ENCODE results near the gene LYZL2.
"Not testable (repeated sequence)": the region's sequence is repeated elsewhere in the genome, so short reads cannot be mapped to it uniquely, and the experiment has no call there.

LYZL2 gene

DNA sequence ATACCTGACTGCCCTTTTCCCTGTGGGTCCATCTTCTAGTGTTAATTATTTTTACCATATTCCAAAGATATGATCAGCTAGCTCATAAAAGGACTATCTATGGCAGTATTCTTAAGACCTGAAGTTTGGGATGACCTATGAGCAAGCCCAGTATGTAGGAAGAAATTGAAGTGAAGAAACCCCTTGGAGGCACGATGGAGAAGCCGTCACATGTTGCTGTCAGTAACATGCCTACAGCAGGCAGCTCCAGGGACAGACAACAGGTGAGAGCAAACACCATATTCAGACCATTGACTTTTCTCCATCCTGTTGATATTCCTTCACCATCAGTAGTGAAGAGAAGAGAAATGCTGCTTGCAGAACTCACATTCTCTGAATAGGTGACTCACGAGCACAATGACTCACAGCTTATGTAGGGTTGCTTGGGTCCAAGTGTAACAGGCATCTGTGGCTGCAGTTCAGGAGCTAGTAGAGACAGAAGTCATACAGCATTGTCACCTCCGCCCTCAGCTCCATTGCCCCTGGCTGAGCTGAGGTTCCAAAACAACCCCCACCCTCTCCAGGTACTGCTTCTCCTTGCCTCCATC lies 8.4 kb upstream of the LYZL2 start:
- no peak for DNase-seq

DNA sequence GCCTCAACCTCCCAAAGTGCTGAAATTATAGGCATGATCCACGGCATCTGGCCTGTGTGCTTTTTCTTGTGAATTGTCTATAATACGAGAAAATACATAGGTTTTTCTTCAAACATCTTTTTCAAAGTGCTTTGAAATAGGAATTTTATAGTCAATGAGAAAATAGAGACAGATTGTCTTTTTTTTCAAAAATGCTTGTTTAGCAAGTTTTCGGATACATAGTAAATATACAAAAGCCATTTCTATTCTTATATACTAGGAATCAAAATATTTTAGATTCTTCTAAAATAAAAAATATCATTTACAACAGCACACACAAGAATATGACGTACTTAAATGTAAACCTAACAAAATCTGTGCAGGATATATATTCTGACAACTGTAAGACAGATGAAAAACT lies 1.6 kb upstream of the LYZL2 start:
- no peak for DNase-seq

DNA sequence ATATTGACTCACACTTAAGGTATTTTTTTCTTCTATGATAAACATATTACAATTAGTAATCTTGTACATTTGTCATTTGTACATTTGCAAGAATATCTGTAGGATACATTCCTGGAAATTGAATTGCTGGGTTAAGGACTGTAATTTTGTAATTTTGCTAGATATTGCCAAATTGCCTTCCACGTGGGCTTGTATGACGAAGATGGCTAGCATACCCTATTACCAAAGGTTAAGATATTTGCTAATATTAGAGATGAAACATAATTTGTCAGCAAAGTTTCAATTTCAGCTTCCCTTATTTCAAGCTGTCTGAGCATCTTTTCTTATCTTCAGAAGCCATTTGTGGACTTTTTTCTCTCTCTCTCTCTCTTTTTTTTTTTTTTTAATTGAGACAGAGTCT lies 1.0 kb upstream of the LYZL2 start:
- DNase-seq, result no peak

DNA sequence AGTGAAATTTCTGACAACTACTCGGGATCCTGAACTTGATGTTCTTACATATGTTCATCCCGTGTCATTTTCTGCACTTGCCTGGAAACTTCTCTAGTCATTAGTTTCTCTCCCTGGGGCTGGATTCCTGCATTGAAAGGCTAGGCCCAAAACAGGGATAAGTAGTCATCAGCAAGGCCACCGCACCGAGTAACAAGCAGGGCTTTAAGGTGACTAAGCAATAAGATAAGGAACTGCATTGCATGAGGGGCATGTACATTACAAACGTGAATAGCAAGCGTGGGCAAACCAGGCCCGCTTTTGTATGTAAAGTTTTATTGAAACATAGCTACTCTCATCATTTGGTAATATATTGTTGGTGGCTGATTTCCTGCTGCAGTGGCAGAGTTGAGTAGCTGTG lies 977 bp downstream of the LYZL2 start:
- DNase-seq, result not testable (repeated sequence)

DNA sequence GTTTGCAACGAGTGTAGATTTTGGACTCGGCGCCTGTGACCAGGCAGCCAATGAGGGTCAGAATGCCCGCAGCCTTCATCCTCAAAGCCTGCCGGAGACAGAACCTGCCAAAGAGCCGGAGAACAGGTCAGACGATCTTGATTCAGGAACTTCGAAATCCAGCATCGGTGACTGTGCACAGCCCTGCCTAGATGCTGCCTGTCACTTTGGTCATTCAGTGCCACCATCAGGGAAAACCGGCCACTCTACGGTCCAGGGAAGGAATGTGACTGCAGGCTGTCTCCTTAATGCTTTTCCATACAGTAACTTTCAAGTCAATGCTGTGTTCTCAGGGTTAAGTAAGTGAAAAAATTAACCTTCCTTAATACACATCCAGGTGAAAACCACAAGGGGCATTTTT lies 2.7 kb downstream of the LYZL2 start:
- not testable (repeated sequence) for DNase-seq

DNA sequence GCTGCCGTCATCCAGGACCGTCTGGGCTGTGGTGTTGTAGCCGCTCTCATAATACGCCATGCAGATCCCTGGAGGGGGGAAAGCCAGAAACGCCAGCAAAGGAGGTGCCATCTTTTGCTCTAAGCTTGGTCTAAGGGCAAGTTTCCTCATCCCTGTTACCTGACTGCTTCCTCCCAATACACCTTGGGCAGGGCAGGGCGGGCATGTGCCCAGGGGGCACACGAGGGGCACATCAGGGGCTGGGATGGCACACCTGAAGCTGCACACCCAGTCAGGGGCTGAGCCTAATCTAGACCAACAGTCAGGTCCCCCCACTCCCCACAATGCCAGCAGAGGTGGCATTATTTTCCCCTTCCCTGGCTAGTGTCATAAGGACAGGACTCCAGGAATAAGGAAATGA lies 3.4 kb downstream of the LYZL2 start:
- DNase-seq, result not testable (repeated sequence)

DNA sequence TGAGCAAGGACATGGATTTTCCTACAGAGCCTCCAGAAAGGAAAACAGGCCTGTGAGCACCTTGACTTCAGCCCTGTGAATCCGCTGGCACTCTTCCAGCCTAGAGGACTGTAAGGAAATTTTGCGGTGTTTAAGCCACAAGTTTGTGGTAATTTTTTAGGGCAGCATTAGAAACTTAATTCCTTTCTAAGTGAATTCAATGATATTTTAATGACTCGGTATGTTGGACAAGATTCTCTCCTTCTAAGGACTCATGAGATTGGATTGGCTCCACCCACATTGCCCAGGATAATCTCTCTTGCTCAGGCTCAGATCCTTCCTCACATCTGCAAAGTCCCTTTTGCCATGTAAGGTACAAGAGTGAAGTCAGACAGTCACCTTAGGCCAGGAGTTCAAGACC lies 4.5 kb downstream of the LYZL2 start:
- DNase-seq, result no peak

DNA sequence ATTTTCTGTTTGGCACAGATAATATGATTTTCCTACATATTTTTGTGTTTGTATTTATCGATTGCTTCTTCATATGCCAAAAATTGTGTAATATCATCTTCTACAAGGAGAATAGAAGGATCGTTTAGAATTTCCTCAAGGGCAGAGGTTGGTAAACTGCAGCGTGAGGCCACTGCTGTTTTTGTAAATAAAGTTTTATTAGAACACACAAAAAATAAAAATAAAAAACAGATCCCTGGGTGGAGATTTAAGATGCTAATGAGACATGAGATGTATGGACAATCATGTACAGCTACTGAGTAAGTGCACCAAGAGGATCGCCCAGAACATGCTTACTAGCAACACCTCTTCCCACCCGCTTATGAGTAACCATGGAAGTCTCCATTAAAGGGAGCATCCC lies 9.6 kb downstream of the LYZL2 start:
- no peak for DNase-seq

DNA sequence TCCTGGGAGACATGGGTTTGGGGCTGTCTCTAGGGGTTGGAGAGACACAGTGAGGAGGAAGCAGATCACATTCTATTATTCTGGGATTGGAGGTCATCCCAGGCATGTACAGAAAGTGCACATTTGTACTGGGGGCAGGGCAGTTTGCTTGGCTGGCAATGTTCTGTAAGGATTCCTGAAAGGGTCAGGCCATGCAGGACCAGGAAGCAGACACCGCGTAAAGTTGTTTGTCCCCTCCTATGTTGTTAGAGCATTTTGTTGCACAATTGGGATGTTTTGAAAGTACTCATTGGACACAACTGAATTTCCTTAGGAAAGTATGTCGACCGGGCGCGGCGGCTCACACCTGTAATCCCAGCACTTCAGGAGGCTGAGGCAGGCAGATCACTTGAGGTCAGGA lies 12.5 kb downstream of the LYZL2 start:
- DNase-seq, result no peak

DNA sequence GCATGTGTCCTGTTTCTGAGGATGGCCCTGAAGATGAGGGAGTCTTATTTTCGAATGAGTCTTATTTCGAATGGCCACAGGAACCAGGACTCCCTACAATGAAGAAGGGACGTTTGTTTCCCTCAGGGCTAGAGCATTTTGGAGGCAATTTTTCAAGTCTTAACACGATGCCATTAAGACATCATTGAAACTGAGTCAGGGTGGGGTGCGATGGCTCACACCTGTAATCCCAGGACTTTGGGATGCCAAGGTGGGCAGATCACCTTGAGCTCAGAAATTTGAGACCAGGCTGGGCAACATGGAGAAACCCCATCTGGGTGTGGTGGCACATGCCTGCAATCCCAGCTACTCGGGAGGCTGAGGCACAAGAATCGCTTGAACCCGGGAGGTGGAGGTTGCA lies 18.5 kb downstream of the LYZL2 start:
- not testable (repeated sequence) for DNase-seq

DNA sequence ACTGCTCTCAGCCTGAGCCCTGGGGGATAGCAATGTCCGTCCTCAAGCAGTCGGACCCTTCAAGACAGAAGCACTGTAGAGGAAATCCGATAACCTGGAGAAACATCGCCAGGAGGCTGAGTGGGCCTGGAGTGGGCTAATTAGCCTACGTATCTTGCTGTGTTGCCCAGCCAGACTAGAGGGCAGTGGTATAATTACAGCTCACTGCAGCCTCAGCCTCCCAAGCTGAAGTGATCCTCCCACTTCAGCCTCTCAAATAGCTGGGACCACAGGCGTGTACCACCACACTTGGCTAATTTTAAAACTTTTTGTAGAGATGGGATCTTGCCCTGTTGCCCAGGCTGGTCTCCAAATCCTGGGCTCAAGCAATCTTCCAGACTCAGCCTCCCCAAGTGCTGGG lies 21.7 kb downstream of the LYZL2 start:
- no peak for DNase-seq

DNA sequence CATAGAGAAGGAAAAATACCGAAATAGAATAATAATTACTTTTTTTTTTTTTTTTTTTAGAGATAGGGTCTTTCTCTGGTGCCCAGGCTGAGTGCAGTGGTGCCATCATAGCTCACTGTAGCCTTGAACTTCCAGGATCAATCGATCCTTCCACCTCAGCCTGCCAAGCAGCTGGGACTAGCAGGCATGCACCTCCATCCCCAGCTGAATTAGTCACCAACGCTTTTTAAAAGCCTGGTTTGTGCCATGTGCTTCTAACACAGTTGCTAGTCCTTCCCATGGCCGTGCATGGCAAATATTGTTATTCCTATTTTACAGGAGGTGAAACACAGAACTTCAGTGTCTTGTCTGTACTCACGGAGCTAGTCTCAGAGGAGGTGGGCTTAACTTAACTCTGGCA lies 23.2 kb downstream of the LYZL2 start:
- DNase-seq, result no peak

DNA sequence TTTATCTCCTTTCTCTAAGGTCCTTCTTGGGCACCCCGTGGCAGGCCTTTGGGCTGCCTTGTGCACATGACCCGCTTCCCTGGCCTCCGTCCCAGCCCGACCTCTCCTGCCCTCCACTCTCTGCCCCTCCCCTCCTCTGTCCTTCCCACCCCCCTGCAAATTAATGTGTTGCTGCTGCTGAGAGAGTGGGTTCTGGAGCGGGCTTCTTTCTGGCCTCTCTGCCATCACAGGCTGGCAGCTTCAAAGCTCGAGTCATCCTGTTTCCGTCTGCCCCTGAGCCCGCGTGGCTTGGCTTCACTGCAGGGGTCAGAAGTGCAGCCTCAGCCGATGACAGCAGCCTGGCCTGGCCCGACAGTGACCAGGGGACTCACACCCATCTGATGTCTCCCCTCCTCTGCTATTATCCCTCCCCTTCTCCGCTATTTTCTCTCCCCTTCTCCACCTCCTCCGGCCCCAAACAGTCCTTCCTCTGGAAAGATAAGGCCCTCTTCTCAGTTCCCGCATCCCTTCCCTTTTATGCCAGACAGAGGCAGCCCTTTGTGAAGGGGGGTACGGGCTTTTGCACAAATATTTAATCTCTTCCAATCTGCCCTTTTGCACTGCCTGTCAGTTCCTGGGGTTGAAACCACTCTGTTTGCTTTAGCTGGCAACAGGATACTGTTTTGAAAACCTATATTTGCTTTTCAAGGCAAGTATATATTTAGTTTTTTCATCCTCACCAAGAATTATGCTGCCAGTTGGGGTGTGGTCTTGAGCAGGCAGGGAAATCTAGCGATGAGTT lies 24.0 kb downstream of the LYZL2 start:
- DNase-seq, result not testable (repeated sequence)

DNA sequence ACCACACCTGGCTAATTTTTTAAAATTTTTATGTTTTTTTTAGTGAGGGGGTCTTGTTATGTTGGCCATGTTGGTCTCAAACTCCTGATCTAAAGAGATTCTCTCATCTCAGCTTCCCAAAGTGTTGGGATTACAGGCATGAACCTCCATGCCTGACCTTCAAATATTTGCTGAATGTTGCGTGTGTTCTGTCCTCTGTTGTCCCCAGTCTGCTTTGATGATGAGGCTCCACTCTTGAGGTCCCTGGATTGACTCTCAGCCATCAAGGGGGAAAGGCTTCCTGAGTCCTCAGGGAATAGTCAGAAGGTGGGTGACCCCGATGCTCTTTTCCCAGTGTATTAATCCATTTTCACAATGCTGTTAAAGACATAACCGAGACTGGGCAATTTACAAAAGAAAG lies 26.0 kb downstream of the LYZL2 start:
- DNase-seq, result no peak

DNA sequence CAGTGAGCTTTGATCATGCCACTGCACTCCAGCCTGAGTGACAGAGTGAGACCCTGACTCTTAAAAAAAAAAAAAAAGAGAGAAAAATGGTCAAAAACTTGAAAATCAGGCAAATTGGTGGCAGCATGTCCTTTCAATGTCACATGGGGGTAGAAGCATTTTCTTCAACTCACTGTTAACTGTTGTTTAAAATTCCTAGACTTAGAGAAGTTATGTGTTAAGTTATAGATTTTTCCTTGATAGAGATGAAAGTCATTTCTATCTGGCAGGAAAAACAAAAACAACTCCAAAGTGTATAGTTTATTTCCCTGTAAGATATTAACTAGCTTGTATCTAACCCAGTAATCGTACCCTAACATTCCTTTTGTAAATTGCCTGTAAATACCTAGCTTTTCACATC lies 26.8 kb downstream of the LYZL2 start:
- DNase-seq, result no peak

DNA sequence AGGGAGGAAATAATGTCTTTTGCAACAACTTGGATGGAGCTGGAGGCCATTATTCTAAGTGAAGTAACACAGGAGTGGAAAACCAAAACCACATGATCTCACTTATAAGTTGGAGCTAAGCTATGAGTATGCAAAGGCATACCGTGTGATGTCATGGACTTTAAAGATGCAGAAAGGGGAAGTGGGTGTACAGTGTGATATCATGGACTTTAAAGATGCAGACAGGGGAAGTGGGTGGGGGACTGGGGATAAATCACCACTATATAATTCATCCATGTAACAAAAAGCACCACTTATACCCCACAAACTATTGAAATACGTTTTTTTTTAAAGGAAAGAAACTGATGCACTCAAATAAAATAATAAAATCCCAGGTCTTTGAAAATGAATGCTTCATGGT lies 29.5 kb downstream of the LYZL2 start:
- peak; percentile 18 for DNase-seq

DNA sequence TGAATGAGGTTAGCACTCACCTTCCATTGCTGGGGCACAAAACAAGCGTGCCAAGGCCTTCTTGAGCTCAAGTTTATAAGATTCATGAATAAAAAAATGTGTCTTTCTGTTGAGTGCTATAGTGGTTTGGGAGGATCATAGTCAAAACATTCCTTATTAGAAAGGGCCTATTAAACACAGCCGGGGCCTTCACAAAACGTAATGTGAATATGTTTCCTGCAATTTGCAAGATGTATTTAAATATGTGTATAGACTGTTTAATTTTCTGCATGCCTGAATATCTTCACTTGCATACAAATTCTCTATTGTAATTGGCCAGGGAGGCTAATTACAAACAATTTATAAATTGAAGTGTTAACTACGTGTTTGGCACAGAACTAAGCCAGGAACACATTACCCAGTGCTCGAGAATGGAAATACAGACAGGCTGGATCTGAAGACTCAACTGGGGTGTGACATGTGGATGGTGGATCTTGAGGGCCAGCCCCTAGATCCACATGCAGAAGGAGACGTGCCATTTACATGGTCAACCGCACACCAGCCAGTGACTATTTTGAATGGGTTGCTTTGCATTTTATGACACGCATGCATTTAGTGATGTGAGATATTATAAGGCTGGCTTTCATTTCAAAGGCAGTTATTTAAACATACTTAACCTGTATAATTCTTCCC lies 31.3 kb downstream of the LYZL2 start:
- DNase-seq, result no peak

DNA sequence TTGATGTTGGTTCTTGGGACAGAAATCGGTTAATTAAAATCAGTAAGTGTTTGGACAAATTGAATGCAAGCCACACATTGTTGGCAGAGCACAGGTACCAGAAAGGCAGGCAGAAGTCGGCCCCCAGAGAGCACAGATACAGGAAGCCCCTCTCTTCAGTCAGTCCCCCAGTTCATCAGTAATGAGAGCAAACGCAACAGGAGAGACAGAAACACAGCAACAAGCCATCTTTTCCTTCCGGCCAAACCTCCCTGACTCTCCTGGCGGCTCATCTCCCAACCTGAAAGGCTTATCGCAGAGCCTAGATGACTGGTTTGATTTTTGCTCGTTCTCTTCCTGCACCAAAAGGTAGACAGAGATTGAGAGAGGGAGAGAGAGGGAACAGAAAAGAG lies 32.1 kb downstream of the LYZL2 start:
- DNase-seq, result not testable (repeated sequence)

DNA sequence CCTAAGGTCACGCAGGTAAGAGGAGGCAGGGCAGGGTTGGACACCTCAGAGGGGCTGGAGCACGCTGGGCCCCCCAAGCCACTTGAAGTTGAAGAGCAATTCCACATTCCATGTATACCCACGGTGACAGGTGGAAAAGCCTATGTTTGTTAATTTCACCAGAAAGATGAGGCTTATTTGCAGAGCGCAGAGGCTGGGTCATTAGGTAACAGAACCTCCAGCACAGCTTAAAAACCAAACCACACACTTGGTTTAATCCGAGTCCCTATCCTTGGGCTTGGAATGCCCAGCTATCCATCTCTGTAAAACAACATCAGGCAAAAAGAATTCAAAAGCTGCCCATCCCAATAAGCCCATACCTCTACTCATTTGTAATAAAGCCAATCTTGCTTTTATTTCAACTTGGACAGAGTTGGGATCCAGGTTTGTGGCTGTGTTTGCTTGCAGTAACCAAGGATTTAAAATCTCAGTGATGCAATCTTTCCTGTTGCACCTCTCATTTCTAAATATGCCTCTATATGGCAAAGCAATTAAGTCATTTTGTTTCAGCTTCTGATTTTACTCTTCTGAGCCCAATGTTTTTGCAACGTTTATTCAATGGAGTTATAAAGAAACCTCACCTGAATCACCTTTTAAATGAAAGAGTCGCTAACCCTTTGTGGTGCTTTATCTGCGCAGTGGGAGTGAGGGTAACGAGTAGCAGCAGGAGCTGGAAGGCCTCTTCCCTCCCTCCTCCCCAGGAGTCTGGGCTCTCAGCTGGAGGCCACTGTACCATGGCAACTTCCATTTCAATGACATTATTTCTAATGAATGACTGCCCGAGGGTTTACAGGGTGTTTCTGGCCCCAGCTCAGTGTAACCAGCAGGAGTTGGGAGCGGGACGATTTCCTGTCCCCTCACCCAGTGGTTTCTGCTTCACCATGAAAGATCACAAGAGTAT lies 32.8 kb downstream of the LYZL2 start:
- not testable (repeated sequence) for DNase-seq

DNA sequence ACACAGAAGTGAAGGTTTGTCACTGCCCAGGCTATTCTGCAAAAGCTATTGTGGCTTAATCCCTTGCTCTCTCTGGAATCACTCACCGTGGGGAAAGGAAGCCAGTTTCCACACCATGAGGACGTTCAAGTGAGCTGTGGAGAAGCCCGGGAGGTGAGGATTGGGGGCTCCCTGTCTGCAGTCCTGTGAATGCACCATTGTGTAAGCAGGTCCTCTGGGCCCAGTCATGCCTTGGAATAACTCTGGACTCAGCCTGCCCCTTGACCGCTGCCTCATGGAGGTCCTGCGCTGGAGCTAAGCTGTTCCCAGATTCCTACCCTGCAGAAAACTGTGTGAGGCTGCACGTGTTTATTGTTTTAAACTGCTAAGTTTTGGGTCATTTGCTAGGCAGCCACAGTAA lies 33.5 kb downstream of the LYZL2 start:
- DNase-seq, result no peak

DNA sequence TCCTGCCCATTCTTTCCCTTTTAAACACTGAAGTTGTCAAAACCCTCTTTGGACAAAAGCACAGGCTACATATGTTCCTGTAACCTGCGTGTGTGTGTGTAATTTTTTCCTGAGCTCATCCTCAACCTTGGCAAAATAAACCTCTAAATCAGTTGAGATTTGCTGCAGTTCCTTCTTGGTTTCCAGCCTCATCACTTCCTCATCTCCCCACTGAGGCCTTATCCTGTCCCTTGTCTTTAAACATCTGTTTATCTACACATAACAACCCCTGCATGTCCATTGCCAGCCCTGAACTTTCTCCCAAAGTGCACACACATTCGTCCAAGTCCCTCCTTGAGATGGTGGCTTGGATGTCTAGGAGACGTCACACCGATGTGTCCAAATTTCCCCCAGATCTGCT lies 35.5 kb downstream of the LYZL2 start:
- no peak for DNase-seq

DNA sequence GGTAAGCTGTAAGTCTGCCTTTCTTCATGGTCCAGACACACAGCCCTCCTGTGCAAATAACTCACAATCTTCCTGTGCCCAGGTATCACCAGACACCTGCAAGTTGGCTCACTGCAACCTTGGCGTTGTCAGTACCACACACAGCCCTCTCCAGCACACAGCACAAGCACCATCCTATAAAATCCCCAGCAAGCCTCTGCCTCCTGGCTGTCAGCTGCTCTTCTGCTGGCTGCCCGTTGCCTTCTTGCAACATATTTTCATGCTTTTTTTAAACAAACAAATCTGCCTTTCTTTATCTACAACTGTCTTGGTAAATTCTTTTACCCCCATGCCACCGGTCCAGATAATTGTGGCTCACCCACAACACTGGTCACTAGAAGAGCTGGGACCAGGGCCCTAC lies 36.8 kb downstream of the LYZL2 start:
- not testable (repeated sequence) for DNase-seq

DNA sequence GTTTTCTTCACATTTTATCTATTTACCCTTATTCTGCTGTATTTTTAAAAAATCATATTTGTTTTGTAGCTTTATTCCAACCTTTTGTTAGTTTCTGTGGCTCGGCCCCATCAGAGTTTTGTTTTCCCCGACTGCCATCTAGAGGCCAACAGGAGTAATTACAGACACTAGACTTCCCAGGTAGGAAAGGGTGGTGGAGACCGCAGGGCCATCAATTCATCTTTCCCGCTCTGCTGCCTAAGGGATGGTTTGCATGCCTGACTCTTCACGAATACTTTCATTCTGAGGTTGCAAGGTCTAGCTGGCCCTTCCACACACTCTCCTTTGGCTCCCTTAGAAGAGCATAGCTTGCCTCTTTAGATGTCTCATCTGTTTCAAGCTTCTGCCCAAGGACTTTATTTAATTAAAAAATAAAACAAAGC lies 38.3 kb downstream of the LYZL2 start:
- peak; percentile 11 for DNase-seq
